G401 (cell line): Measurements from ENCODE around the gene DMRT2. TPM values are rescaled to one million over a fixed set of nuclear protein-coding genes. Genes with fewer than 3 reads are reported as not detected.

Source experiments
- DNase-seq: peaks from one replicate; pipeline ENCODE4 v3.0.0-alpha.2; 2015; ENCODE audit warnings: low spot score
- in situ Hi-C: cut with HindIII; loops from 2 replicates; pipeline ENCODE4 v1.10.0; 2016; ENCODE audit warnings: low sequenced_read_pairs, mixed read lengths
- total RNA-seq: library from RNA; depleted of rRNA; stranded (reverse); fragments of >200 nt; shearing (Covaris generic); gene quantifications from 2 replicates; pipeline ENCODE4 v1.2.3, GENCODE V29; 2014; rRNA removed

The DMRT2 gene
- not detected in 2 replicates for total RNA-seq

DNA sequence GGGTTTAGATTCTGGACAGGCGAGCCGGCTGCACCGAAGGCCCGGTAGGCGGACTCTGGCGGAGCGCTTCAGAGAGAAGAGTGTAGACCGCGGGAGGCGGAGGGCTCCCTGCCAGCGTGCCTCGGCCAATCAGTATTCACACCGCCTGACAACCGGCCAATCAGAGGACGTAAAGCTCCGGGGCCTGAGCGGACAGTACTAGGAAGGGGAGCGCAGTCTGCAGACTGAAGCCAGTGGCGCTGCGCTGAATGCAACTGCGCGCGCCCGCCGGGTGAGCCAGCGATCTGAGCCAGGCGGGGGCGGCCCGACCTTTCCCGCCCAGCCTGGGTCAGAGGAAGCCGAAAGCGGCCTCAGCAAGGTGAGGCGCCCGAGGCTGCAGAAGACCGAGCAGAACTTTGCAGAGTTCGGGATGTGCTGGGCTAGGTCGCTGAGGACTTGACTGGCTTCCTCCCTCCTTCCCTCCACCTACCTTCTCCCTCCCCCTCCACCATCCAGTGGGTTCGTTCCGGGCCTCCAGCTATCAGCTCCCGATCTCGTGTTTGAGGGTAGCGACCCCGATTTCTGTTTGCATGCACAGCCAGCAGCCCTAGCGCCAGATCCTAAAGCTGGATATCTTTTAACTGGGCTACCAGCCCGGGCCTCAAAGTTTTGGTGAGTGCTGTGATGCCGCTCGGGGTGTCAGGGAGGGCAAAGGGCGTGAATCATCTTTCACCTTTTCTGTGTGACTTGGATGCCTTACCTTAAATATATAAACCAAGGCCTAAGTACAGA, at the start of gene DMRT2:
Gene DMRT2 (plus strand): TSS at position 233 of the 771 bp plus-strand sequence. CDS start 1,257 bp downstream, outside the sequence.
- in situ Hi-C loops: no loop called here
- peak; percentile 41 for DNase-seq

DNA sequence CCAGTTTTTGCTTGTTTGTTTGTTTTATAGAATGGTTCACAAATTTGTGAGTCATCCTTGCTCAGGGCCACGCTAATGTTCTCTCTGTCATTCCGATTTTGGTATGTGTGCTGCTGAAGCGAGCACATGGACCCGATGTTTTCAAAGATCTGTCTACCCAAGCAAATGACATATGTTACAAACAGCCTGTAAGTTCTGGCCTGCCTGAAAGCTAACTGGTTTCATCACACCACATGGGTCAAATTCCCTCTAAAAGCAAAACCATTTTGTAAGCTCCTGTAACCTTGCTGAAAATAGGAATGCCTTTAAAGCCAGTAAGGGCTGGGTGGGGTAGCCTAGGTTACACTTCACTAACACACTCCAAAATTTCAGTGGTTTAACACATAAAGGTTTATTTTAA, 48.3 kb upstream of the DMRT2 start:
- in situ Hi-C loops: no loop called here
- DNase-seq: no peak

DNA sequence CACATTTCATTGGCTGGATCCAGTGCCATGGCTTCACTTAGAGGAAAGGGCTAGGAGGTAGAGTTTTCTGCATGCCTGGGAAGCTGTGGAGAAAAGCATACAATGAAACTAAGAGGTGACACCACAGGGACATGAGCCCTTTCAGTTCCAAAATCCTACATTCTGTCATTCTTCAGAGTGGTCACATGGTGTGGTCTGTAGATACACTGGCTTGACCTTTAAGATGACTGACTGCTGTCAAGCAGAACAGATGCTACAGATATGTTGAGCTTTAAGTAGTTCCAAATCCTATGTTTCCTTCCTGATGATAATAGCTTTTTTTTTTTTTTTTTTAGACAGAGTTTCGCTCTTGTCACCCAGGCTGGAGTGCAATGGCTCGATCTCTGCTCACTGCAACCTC, 47.5 kb upstream of the DMRT2 start:
- no peak for DNase-seq
- in situ Hi-C loops: no loop called here

DNA sequence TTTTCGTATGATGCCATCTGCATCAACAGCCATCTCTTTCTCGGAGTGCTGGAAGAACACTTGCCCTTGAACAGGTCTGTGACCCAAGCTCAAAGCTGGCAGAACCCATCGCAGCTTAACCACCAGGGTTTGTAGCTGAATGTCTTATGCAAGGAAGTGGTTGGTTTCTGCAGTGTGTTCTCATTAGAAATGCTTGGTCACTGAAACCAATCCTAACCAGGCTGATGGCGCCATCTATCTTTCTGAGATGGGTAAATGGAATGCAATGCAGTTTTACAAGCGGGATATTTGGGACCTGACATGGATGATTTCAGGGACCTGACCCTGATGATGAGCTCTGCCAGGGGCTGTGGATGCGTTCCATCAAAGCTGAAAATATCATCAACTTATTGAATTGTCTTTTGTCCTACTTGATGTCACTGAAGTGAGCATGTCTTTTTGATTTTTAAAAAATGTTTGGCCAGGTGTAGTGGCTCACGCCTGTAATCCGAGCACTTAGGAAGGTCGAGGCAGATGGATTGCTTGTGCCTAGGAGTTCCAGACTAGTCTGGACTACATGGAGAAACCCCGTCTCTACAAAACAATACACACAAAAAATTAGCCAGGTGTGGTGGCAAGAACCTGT, 45.0 kb upstream of the DMRT2 start:
- peak; percentile 30 for DNase-seq
- in situ Hi-C loops: no loop called here

GRCh38 chr9:1007312-1007711, 42.8 kb upstream of the DMRT2 start:
- no peak for DNase-seq
- in situ Hi-C loops: no loop called here

DNA sequence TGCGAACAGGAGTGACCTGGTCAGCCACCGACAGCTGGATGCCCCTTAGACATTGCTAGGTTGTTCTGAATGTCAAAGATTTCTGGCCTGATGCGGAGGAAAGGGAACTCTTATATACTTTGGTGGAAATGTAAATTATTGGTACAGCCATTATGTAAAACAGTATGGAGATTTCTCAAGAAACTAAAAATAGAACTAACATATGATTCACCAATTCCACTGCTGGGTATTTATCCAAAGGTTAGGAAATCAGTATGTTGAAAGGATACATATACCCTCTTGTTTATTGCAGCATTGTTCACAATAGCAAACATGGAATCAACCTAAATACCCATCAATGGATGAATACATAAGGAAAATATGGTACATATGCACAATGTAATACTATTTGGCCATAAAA, 41.9 kb upstream of the DMRT2 start:
- no peak for DNase-seq
- in situ Hi-C loops: no loop called here

GRCh38 chr9:1009101-1009707, 41.0 kb upstream of the DMRT2 start:
- peak; percentile 63 for DNase-seq
- in situ Hi-C loops: no loop called here

GRCh38 chr9:1013021-1013420, 37.1 kb upstream of the DMRT2 start:
- no peak for DNase-seq
- in situ Hi-C loops: no loop called here

- in situ Hi-C loops: no loop called here
- no peak for DNase-seq
Measured at GRCh38 chr9:1014225-1014624, 35.9 kb upstream of the DMRT2 start.

GRCh38 chr9:1014640-1015039, 35.5 kb upstream of the DMRT2 start:
- no peak for DNase-seq
- in situ Hi-C loops: no loop called here

DNA sequence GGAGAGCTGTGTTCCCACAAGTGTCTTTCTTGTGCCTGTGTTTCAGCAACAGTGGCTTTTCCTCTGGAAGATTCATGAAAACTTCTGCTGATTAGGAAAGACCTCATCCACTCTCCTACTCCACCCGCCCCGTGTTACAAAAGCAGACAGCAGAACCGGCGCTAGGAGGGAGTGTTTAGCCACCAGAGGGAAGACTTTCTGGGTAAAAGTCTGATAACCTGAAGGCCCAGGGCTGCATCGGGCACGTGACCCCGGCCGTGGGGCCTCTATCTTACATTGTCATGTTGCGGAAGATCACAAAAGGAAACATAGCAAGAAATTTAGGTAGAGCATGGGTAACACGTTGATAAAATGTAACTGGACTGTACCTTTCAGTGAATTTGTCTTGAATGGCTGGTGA, 32.0 kb upstream of the DMRT2 start:
- in situ Hi-C loops: no loop called here
- DNase-seq: no peak

DNA sequence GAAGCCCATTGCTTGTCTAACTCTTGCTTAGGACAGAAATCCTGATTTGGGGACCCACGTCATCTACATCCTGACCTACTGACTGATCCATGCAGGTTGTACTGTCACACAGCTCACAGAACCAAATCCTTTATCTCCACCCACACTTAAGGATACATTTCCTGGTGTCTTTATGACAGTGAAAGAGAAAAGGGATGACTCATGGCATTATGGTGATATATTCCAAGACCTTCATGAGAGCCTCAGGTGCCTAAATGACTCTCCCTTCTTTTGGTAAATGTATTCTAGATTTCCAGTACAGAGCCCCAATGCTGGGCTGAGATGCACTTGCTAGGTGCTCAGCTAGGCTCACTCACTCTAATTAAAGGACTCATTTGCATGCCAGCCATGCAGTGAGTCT, 26.0 kb upstream of the DMRT2 start:
- no peak for DNase-seq
- in situ Hi-C loops: no loop called here

- in situ Hi-C loops: no loop called here
- no peak for DNase-seq
Measured at GRCh38 chr9:1025131-1025530, 25.0 kb upstream of the DMRT2 start.

- DNase-seq: no peak
- in situ Hi-C loops: no loop called here
Measured at GRCh38 chr9:1026219-1026618, 23.9 kb upstream of the DMRT2 start.

- in situ Hi-C loops: no loop called here
- DNase-seq: no peak
Measured at GRCh38 chr9:1028501-1029190, 21.5 kb upstream of the DMRT2 start.

- in situ Hi-C loops: no loop called here
- no peak for DNase-seq
Measured at GRCh38 chr9:1031951-1032601, 18.1 kb upstream of the DMRT2 start.

DNA sequence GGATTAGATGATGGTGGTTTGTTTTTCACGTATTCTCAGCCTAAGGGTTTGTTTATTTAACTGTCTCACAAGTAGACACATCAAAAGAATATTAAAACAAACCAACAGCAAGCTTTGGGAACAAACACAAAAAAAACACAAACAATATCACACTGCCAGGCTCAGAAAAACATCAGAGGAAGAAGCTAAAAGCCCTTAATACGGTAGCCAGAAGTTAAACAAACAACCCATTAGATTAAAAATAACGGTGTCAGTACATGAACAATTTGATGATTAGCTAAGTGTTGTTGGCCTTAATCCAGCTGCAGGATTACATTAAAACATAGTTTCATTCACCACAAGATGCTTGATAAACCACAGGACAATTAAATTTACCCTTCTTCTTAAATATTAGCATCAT, 15.9 kb upstream of the DMRT2 start:
- in situ Hi-C loops: no loop called here
- DNase-seq: no peak

GRCh38 chr9:1039589-1039988, 10.6 kb upstream of the DMRT2 start:
- in situ Hi-C loops: no loop called here
- no peak for DNase-seq

- DNase-seq: no peak
- in situ Hi-C loops: no loop called here
Measured at GRCh38 chr9:1042466-1042865, 7.7 kb upstream of the DMRT2 start.

DNA sequence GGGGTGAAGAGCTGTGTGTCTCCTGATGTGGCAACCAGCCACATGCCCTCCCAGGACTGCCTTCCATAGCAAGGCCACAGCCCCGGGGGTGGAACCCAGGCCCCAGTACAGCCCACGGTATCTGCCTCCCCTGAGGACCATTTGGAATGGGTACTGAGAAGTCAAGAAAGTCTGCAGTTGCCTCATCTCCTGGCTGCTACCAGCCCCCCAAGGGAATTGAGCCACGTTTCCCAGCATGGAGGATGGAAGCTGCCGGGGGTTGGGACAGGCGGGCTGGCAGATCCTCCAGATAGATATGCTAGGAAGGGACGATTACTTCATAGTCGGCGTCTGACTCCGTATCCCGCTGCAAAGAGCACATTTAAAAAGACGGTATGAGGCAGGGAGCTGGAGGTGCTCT, 5.5 kb upstream of the DMRT2 start:
- in situ Hi-C loops: no loop called here
- no peak for DNase-seq
